T-cell (primary cell): ENCODE results near the gene KDM4D. TPM values are rescaled to one million over a fixed set of nuclear protein-coding genes. Genes with fewer than 3 reads are reported as not detected.
A peak's percentile ranks its signal among the peaks of the same experiment; 100 is the strongest.
"Not testable (repeated sequence)": the region's sequence is repeated elsewhere in the genome, so short reads cannot be mapped to it uniquely, and the experiment has no call there.

Experiments
- ATAC-seq, 4 experiments: fragments of 200-7000 bp in 3 of 4; fragments of 150-1000 bp in 1 of 4; cut with Tn5 transposase; replicated peaks in 1 of 4; 1 replicate in 3 of 4; 2 replicates in 1 of 4; pipeline ENCODE4 v1.10.0; 2021; ENCODE audit warnings: moderate library complexity in 3 of 4, mild to moderate bottlenecking in 2 of 4, moderate number of reproducible peaks in 1 of 4
- CTCF ChIA-PET, 2 donors: fragments of 300-600 bp; sonication (Branson Sonifier 250); formaldehyde crosslinking; loops; one replicate each; lab custom pipeline; 2022; ENCODE audit warnings: antibody characterized with exemption in 2 of 2; lab: Charles Lee
- POLR2A ChIA-PET, 2 donors: fragments of 300-600 bp; sonication (Branson Sonifier 250); formaldehyde crosslinking; loops; one replicate each; lab custom pipeline; 2022; ENCODE audit warnings: antibody characterized with exemption in 2 of 2; lab: Charles Lee
- DNase-seq, 35 experiments: peaks; one replicate each; pipeline versions ENCODE4 v3.0.0 to v3.0.0-alpha.2; 2013 to 2023
- H3K27ac ChIP-seq: one replicate; pipeline ENCODE4 v1.5.1; 2013; ENCODE audit warnings: low read length
- H3K27me3 ChIP-seq, 2 experiments: replicated peaks in 1 of 2; 1 replicate in 1 of 2; 2 replicates in 1 of 2; pipeline versions ENCODE4 v1.6.1 to v1.7.0; 2013; ENCODE audit warnings: low read length in 1 of 2, mixed read lengths in 1 of 2; ENCODE audit not compliant: control insufficient read depth in 2 of 2, insufficient read depth in 2 of 2; ENCODE audit errors: extremely low read depth in 1 of 2
- H3K36me3 ChIP-seq, 2 donors: 1 replicate in 1 of 2; 2 replicates in 1 of 2; pipeline versions ENCODE4 v1.6.1 to v1.7.0; 2013; ENCODE audit warnings: low read length in 1 of 2; ENCODE audit not compliant: control insufficient read depth in 2 of 2, insufficient read depth in 1 of 2; ENCODE audit errors: extremely low read depth in 1 of 2
- H3K4me1 ChIP-seq, 2 experiments: 1 replicate in 1 of 2; 2 replicates in 1 of 2; pipeline versions ENCODE4 v1.6.1 to v1.7.0; 2013; ENCODE audit warnings: low read length in 2 of 2, mixed read lengths in 1 of 2; ENCODE audit not compliant: insufficient read depth in 2 of 2, control insufficient read depth in 1 of 2; ENCODE audit errors: extremely low read depth in 1 of 2
- H3K4me3 ChIP-seq, 2 donors: 1 replicate in 1 of 2; 2 replicates in 1 of 2; pipeline versions ENCODE4 v1.5.1 to v1.7.0; 2013; ENCODE audit warnings: mild to moderate bottlenecking in 2 of 2, low read length in 1 of 2, moderate library complexity in 1 of 2; ENCODE audit not compliant: control insufficient read depth in 1 of 2; ENCODE audit errors: extremely low read depth in 1 of 2
- H3K9me3 ChIP-seq: 2 replicates; pipeline ENCODE4 v1.7.0; 2013
- H3K27ac Mint-ChIP-seq, 2 donors: one replicate each; pipeline ENCODE4 v1.8.0; 2020 to 2021; ENCODE audit warnings: mild to moderate bottlenecking in 2 of 2, mixed read lengths in 2 of 2
- H3K27me3 Mint-ChIP-seq, 2 donors: one replicate each; pipeline ENCODE4 v1.8.0; 2021 to 2022; ENCODE audit warnings: mixed read lengths in 2 of 2
- H3K36me3 Mint-ChIP-seq: one replicate; pipeline ENCODE4 v1.8.0; 2021; ENCODE audit warnings: mixed read lengths
- H3K4me1 Mint-ChIP-seq, 3 donors: one replicate each; pipeline ENCODE4 v1.8.0; 2020 to 2022; ENCODE audit warnings: mixed read lengths in 3 of 3, mild to moderate bottlenecking in 1 of 3
- H3K4me3 Mint-ChIP-seq, 3 donors: one replicate each; pipeline ENCODE4 v1.8.0; 2020 to 2022; ENCODE audit warnings: mild to moderate bottlenecking in 3 of 3, mixed read lengths in 3 of 3, moderate library complexity in 3 of 3
- H3K9me3 Mint-ChIP-seq, 3 donors: one replicate each; pipeline ENCODE4 v1.8.0; 2020 to 2022; ENCODE audit warnings: mixed read lengths in 3 of 3
- WGBS: methylation state at CpG from one replicate; pipeline ENCODE4 v1.1.5; 2013; ENCODE audit warnings: missing lambda C conversion rate; ENCODE audit not compliant: insufficient coverage; 5-methylcytosine and 5-hydroxymethylcytosine counted together
- total RNA-seq, 35 experiments: library from RNA in 6 of 35; stranded (reverse) in 6 of 35; fragments of 120-200 nt in 1 of 35; gene quantifications; one replicate each; pipeline versions ENCODE4 v1.2.1 to v1.2.4 and lab custom pipeline; 2013 to 2026

The KDM4D gene
- total RNA-seq, 5 donors from 2014 or later (not counting 1 experiment from before 2014, with no cell fraction given): 0.33 to 0.57 (median 0.50) TPM

DNA sequence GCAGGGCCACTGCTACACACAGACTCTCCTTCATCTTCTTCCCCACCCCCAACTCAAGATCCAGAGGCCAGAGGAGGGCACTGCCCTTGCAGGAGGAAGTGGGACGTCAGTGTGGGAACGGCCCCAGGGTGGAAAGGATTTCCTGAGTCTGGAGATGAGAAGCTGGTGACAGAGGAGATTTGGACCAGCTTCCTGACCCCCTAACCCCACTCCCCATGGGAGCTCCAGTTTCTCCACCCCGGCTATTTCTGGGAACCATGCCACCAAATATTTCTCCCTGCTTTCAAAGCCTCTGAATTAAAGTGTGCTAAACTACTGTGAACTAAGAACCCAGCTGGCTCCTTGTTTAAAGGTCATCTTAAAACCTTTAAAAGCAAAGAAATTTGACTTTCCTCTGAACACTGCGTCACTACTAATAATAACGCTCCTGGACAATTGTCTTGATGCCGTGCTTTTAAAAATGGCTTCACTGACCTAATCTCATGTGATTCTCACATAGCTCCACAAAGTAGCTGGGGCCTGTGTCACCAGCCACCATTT lies 46.7 kb upstream of the KDM4D start:
- Histone ChIP-seq H3K27me3 (peaks cover 0 to 4% of the 10 kb centered on the region in 2 experiments), H3K9me3 (no peaks in the 10 kb centered on the region), H3K27ac (no peak overlapping the region), H3K36me3 (no peaks in the 10 kb centered on the region), H3K4me1 (peaks cover 44 to 51% of the 10 kb centered on the region in 2 experiments), H3K4me3 (no peak overlapping the region)
- Mint-ChIP-seq H3K27me3 (no peaks in the 10 kb centered on the region), H3K27ac (peak overlapping the region in 1 of 2 donors; percentile 45), H3K4me1 (peaks cover 49 to 74% (median 58%) of the 10 kb centered on the region in 3 donors), H3K4me3 (peak overlapping the region in 1 of 3 donors; percentile 43), H3K9me3 (peaks cover 0 to 6% (median 0%) of the 10 kb centered on the region in 3 donors), H3K36me3 (no peaks in the 10 kb centered on the region)
- WGBS: 67% methylated on average over 3 of the region's 6 CpGs
- POLR2A ChIA-PET: interaction anchor here in 1 of 2 donors (0.5 kb wide), 1 partner anchor 416 kb away, joined by 4 read pairs; no protein-coding TSS in a partner anchor
- CTCF ChIA-PET: no interaction called here
- DNase-seq (no peak), ATAC-seq (no peak)

DNA sequence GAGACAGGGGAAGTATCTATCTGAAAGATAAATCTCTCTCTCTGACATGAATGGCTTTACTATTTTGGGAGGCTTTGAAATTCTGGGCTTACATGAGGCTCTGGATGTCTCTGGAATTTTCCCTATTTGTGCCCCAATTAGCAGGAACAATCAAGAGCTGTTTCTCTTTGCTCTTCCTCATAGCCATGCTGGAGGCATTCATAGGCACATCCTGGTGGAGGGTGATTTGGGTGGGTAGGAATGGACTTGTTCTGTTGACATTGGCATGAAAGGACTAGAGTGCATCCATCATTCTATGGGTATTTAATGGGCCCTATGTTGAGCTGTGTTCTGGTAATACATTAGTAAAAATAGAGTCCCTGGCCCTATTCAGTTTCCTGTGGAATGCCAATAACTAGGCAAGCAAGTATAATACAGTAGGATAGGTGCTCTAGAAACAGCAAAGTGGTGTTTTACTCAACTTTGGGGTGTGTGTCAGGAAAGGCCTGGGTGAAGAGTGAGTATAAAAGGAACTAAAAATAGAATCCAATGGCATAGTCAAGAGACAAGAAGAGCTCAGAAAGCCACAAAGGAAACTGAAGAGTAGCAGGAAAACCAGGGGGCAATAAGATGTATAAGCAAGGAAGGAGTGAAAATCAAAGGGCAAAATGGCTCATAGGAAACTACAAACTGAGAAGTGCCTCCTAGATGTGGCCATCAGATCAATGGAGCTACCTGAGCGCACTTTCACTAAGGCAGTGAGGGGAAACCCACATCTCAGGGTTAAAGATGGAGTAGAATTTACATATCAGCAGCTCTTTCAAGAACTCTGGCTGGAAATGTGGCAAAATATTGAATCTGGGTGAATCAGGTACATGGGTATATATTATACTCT lies 45.2 kb upstream of the KDM4D start:
- Mint-ChIP-seq H3K27ac (peak overlapping the region in 1 of 2 donors; percentile 20), H3K4me1 (peaks cover 54 to 75% (median 57%) of the 10 kb centered on the region in 3 donors), H3K27me3 (no peaks in the 10 kb centered on the region), H3K36me3 (no peaks in the 10 kb centered on the region), H3K9me3 (peaks cover 0 to 6% (median 0%) of the 10 kb centered on the region in 3 donors), H3K4me3 (peak overlapping the region in 1 of 3 donors; percentile 20)
- peak in 1 of 4 experiments; percentile 66 for ATAC-seq
- DNase-seq: peak in 1 of 35 experiments; percentile 18
- no peaks in the 10 kb centered on the region for H3K36me3 ChIP-seq
- H3K9me3 ChIP-seq: no peaks in the 10 kb centered on the region
- WGBS: no CpG with 5 or more reads among the region's 1 CpG
- no peak overlapping the region for H3K4me3 ChIP-seq
- ChIA-PET POLR2A (interaction anchor here in 1 of 2 donors (0.5 kb wide), 1 partner anchor 21 kb away, joined by 8 read pairs; no protein-coding TSS in a partner anchor), CTCF (no interaction called here)
- H3K27ac ChIP-seq: no peak overlapping the region
- H3K27me3 ChIP-seq: peaks cover 0 to 4% of the 10 kb centered on the region in 2 experiments
- peaks cover 42 to 56% of the 10 kb centered on the region in 2 experiments for H3K4me1 ChIP-seq

DNA sequence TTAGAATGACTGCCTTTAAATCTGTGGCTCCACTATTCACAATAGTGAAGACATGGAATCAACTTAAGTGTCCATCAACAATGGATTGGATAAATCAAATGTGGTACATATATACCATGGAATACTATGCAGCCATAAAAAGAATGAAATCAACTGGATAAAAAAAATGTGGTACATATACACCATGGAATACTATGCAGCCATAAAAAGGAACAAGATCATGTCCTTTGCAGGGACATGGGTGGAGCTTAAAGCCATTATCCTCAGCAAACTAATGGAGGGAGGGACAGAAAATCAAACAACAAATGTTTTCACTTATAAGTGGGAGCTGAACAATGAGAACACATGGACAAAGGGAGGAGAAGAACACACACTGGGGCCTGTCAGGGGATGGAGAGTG lies 41.4 kb upstream of the KDM4D start:
- H3K4me3 ChIP-seq, ATAC-seq, H3K36me3 ChIP-seq, H3K36me3 Mint-ChIP-seq, CTCF ChIA-PET, H3K9me3 ChIP-seq, H3K27me3 Mint-ChIP-seq, DNase-seq, H3K27ac ChIP-seq, POLR2A ChIA-PET, H3K9me3 Mint-ChIP-seq, H3K27me3 ChIP-seq: not testable (repeated sequence)
- Mint-ChIP-seq H3K4me1 (peaks cover 45 to 75% (median 52%) of the 10 kb centered on the region in 3 donors), H3K4me3 (peak overlapping the region in 1 of 3 donors; percentile 29), H3K27ac (peak overlapping the region in 1 of 2 donors; percentile 20)
- H3K4me1 ChIP-seq: peaks cover 28 to 47% of the 10 kb centered on the region in 2 experiments

DNA sequence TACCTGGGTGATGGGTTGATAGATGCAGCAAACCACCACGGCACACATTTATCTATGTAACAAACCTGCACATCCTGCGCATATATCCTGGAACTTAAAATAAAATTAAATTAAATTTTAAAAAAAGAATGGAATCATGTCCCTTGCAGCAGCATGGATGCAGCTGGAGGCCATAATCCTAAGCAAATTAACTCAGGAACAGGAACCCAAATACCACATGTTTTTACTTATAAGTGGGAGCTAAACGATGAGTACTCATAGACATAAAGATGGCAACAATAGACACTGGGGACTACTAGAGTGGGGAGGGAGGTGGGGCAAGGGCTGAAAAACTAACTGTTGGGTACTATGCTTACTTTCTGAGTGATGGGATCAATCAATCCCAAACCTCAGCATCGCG lies 41.0 kb upstream of the KDM4D start:
- ATAC-seq (no peak), DNase-seq (no peak)
- ChIA-PET CTCF (no interaction called here), POLR2A (no interaction called here)
- WGBS: no CpG with 5 or more reads among the region's 5 CpGs
- Mint-ChIP-seq H3K9me3 (no peaks in the 10 kb centered on the region), H3K27ac (no peak overlapping the region), H3K36me3 (no peaks in the 10 kb centered on the region), H3K4me3 (peak overlapping the region in 1 of 3 donors; percentile 29), H3K27me3 (no peaks in the 10 kb centered on the region), H3K4me1 (peaks cover 43 to 72% (median 48%) of the 10 kb centered on the region in 3 donors)
- Histone ChIP-seq H3K4me1 (peaks cover 28 to 43% of the 10 kb centered on the region in 2 experiments), H3K4me3 (no peak overlapping the region), H3K27ac (no peak overlapping the region), H3K36me3 (no peaks in the 10 kb centered on the region), H3K9me3 (no peaks in the 10 kb centered on the region), H3K27me3 (peaks cover 0 to 4% of the 10 kb centered on the region in 2 experiments)

DNA sequence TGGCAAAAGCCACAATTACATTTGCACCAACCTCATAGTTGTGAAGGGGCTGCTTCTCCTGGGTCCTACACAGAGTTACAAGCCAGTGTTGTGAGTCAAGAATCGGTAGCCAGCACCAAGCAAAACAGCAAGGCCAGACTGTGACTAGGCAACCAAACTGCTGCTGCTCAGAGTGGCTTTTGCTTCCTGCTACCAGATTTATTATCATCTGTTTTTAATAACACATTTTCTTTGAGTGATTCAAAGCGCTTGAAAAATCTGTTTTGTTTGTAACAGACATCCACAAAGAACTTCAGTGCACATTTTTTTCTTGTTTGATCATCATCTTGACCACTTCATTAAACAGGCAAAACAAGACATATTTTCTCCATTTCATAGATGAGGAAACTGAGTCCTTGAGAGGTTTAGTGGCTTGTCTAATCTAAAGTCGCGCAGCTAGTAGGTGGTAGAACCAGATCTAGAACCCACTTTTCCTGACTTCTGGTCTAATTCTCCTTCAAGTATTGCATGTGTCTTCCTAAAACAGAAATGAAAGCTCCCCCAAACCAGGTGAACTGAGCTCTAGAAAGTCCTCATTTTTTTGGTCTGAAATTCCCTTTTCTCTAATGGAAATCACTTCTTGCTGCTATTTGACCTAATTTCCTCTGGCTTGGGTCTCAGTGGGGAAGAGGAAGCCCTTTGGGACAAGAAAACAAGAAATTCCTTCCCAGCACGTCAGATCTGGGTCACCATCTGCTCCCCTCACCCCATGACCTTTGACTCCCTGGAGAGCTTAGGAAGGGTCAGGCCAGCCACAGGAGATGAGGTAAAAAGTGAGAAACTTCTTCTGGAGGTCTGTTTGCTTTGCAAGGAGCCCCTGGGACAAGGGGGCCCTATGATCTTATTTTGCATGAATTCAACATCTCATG lies 40.0 kb upstream of the KDM4D start:
- Histone ChIP-seq H3K4me1 (peaks cover 24 to 34% of the 10 kb centered on the region in 2 experiments), H3K4me3 (no peak overlapping the region), H3K27ac (no peak overlapping the region), H3K9me3 (no peaks in the 10 kb centered on the region), H3K27me3 (no peaks in the 10 kb centered on the region), H3K36me3 (no peaks in the 10 kb centered on the region)
- POLR2A ChIA-PET: no interaction called here
- ATAC-seq: no peak
- no peaks in the 10 kb centered on the region for H3K36me3 Mint-ChIP-seq
- 79% methylated on average over 2 of the region's 5 CpGs for WGBS
- peaks cover 37 to 63% (median 42%) of the 10 kb centered on the region in 3 donors for H3K4me1 Mint-ChIP-seq
- H3K27me3 Mint-ChIP-seq: no peaks in the 10 kb centered on the region
- CTCF ChIA-PET: no interaction called here
- H3K4me3 Mint-ChIP-seq: peak overlapping the region in 1 of 3 donors; percentile 67
- no peak overlapping the region for H3K27ac Mint-ChIP-seq
- H3K9me3 Mint-ChIP-seq: no peaks in the 10 kb centered on the region
- DNase-seq: no peak

DNA sequence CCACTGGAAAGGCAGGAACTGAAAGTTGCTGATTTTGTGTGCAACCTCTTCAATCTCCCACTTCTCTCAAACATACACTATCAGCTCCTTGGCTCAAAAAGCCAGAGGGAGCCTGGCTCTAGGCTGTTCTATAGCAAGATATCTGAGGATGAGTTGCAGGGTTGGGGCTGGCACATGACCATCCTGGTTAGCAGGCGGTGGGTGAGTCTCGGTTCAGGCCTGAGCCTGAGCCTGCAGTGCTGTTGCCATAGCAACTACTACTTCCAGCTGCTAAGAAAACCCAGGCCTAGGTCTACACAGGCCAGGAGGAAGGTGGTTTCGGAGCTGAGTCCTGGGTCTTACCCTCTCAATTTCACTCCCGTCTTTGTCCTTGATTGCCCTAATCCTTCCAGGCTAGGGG lies 39.1 kb upstream of the KDM4D start:
- Mint-ChIP-seq H3K27me3 (no peaks in the 10 kb centered on the region), H3K4me1 (peaks cover 34 to 54% (median 39%) of the 10 kb centered on the region in 3 donors), H3K4me3 (peak overlapping the region; percentile 10 to 67 (median 11)), H3K27ac (peak overlapping the region in 1 of 2 donors; percentile 77), H3K36me3 (no peaks in the 10 kb centered on the region), H3K9me3 (no peaks in the 10 kb centered on the region)
- H3K36me3 ChIP-seq: no peaks in the 10 kb centered on the region
- H3K4me3 ChIP-seq: no peak overlapping the region
- peaks cover 24 to 27% of the 10 kb centered on the region in 2 experiments for H3K4me1 ChIP-seq
- DNase-seq: peak in 1 of 35 experiments; percentile 22
- no peaks in the 10 kb centered on the region for H3K27me3 ChIP-seq
- ATAC-seq: peak in 2 of 4 experiments; percentile 41 to 53
- CTCF ChIA-PET: no interaction called here
- H3K9me3 ChIP-seq: no peaks in the 10 kb centered on the region
- WGBS: 53% methylated on average over 2 of the region's 4 CpGs
- H3K27ac ChIP-seq: no peak overlapping the region
- POLR2A ChIA-PET: no interaction called here
